IMR-90 (cell line): ENCODE measurements around the gene NRCAM.

ENCODE experiments used
- BHLHE40 ChIP-seq: fragments of 150-350 bp; IDR thresholded peaks from 2 replicates; pipeline ENCODE4 v1.6.1; 2016; ENCODE audit warnings: mild to moderate bottlenecking, low read depth, low read length
- MXI1 ChIP-seq: IDR thresholded peaks from 2 replicates; pipeline ENCODE4 v1.6.1; 2012; ENCODE audit warnings: low read depth, mild to moderate bottlenecking, low read length, moderate library complexity, borderline replicate concordance
- NFE2L2 ChIP-seq: fragments of 150-350 bp; IDR thresholded peaks from 2 replicates; pipeline ENCODE4 v1.6.1; 2016; ENCODE audit warnings: low read depth, mild to moderate bottlenecking, low read length
- RAD21 ChIP-seq: IDR thresholded peaks from 2 replicates; pipeline ENCODE4 v1.6.1; 2012; ENCODE audit warnings: low read length, improper control_type of control experiment
- SMC3 ChIP-seq: fragments of 150-350 bp; IDR thresholded peaks from 2 replicates; pipeline ENCODE4 v1.6.1; 2016; ENCODE audit warnings: low read depth, mild to moderate bottlenecking, antibody characterized with exemption, low read length, moderate library complexity
- TF ChIP-seq, protein P1 (sequence below): conservative IDR thresholded peaks from 2 replicates; pipeline ENCODE4 v1.5.1; 2012; ENCODE audit warnings: mild to moderate bottlenecking, low read depth, low read length, improper control_type of control experiment

DNA sequence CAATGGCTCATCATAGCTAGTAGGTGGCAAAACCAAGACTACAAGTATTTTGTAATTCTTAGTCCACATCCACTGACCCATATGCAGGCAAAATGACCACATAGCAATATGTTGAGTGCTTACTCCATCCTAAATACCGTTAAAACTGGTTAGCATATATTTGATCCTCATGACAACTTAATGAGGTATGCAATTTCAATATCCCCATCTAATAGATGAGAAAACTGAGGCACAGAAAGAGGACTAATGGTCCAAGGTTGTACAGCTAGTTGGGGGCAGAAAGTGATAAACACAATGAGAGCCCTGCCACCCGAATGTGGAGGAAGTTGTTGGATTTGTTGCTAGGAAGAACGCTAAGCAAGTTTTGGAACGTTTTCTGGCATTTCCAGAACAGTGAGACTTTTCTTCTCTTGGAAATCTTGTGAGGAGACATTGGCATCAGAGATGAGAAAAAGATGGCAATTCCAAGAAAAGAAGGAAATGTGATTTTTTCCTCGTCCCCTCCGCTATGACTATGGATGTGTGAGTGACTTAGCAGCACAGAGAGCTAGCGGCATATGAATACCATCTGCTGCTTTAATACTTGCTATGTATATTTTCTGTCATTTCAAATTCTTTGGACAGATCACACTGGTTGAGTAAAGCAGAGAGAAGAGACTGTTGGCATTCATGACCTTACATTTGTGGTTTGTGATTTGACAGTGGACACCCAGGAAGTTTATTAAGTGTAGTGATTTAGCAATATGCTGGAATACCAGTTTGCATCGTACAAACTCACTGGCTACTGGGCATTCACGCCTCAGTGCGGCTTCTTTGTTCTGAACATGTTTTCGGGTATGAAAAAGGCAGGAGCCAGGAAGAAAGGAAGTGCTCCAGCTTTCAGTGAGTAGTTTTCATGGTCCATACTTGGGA, 51.5 kb downstream of the NRCAM start:
- no peak for TF ChIP-seq RAD21
- TF ChIP-seq, protein P1, sequence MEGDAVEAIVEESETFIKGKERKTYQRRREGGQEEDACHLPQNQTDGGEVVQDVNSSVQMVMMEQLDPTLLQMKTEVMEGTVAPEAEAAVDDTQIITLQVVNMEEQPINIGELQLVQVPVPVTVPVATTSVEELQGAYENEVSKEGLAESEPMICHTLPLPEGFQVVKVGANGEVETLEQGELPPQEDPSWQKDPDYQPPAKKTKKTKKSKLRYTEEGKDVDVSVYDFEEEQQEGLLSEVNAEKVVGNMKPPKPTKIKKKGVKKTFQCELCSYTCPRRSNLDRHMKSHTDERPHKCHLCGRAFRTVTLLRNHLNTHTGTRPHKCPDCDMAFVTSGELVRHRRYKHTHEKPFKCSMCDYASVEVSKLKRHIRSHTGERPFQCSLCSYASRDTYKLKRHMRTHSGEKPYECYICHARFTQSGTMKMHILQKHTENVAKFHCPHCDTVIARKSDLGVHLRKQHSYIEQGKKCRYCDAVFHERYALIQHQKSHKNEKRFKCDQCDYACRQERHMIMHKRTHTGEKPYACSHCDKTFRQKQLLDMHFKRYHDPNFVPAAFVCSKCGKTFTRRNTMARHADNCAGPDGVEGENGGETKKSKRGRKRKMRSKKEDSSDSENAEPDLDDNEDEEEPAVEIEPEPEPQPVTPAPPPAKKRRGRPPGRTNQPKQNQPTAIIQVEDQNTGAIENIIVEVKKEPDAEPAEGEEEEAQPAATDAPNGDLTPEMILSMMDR, result no peak
- no peak for TF ChIP-seq MXI1
- TF ChIP-seq NFE2L2, result no peak
- no peak for TF ChIP-seq SMC3
- no peak for TF ChIP-seq BHLHE40
